ENCODE data around the gene NUP42. TPM values are rescaled to one million over a fixed set of nuclear protein-coding genes. Genes with fewer than 3 reads are reported as not detected.

Gene NUP42
- total and polyA plus RNA-seq, 2 of the 13 experiments (the other 11 are each of a cell fraction or from before 2014, with no cell fraction given), result 32.0 to 51.5 TPM

- FAIRE-seq (no peak), ATAC-seq (no peak), DNase-seq (ENCODE audit: low spot score) (no peak)
- ChIA-PET CTCF (ENCODE audit: low intra/inter-chr PET ratio, low total read pairs) (no interaction called here), POLR2A (no interaction called here)
- WGBS (ENCODE audit: low lambda C conversion rate), result 96% methylated on average over 8 of the region's 8 CpGs
- no peak overlapping the region for H3K9ac ChIP-seq (ENCODE audit: insufficient read depth, low read depth, low read length)
- intact Hi-C loops (cut with micrococcal nuclease; ENCODE audit: unreplicated experiment) (no loop called here), in situ Hi-C loops (cut with HindIII; ENCODE audit: extremely low pct_ligation_motif_present, low pct_unique_long_range_greater_than_20kb) (no loop called here)
- no peak overlapping the region for H3K4me3 ChIP-seq (replicated peaks in 1 of 3; ENCODE audit: insufficient read depth in 1 of 3, low read depth in 2 of 3, low read length in 3 of 3)
- H3K9me3 ChIP-seq (ENCODE audit: low read length), result no peaks in the 10 kb centered on the region
- H2AFZ ChIP-seq (ENCODE audit: low read length), result no peak overlapping the region
- 0 out of 5 replicates have a peak, but pooled peaks cover 0 to 2% of the 10 kb centered on the region in 2 experiments for H3K36me3 ChIP-seq (replicated peaks in 1 of 2; ENCODE audit: control insufficient read depth in 1 of 2, insufficient read depth in 2 of 2, low read length in 2 of 2)
- H3K27ac ChIP-seq (ENCODE audit: extremely low read length, insufficient read depth, low read length), result no peak overlapping the region
- no peaks in the 10 kb centered on the region for H4K20me1 ChIP-seq (ENCODE audit: insufficient read depth, low read length)
- H3K4me1 ChIP-seq (ENCODE audit: insufficient read depth, low read length), result no peaks in the 10 kb centered on the region
- no peak overlapping the region for H3K4me2 ChIP-seq (ENCODE audit: low read depth, low read length)
- no TSS peak for BruUV-seq (replicated peaks)
- no peaks in the 10 kb centered on the region for H3K27me3 ChIP-seq (ENCODE audit: control insufficient read depth in 1 of 2, insufficient read depth in 2 of 2, low read length in 2 of 2)
- no peaks in the 10 kb centered on the region for H3K79me2 ChIP-seq (ENCODE audit: insufficient read depth, low read length)
- TF ChIP-seq ARID3A (IDR thresholded peaks at IDR 0.05; ENCODE audit: low read depth, low read length), result no peak
Observed at GRCh38 chr7:23168111-23168885, 13.6 kb upstream of the NUP42 start.

- Histone ChIP-seq H3K27me3 (ENCODE audit: control insufficient read depth in 1 of 2, insufficient read depth in 2 of 2, low read length in 2 of 2) (no peaks in the 10 kb centered on the region), H3K9ac (ENCODE audit: insufficient read depth, low read depth, low read length) (no peak overlapping the region), H4K20me1 (ENCODE audit: insufficient read depth, low read length) (no peaks in the 10 kb centered on the region), H3K4me1 (ENCODE audit: insufficient read depth, low read length) (peaks cover 5% of the 10 kb centered on the region), H3K36me3 (replicated peaks in 1 of 2; ENCODE audit: control insufficient read depth in 1 of 2, insufficient read depth in 2 of 2, low read length in 2 of 2) (peaks cover 0 to 2% of the 10 kb centered on the region in 2 experiments; a peak in 2 of 5 replicates), H3K79me2 (ENCODE audit: insufficient read depth, low read length) (no peaks in the 10 kb centered on the region), H3K4me3 (replicated peaks in 1 of 3; ENCODE audit: insufficient read depth in 1 of 3, low read depth in 2 of 3, low read length in 3 of 3) (no peak overlapping the region), H3K4me2 (ENCODE audit: low read depth, low read length) (no peak overlapping the region), H2AFZ (ENCODE audit: low read length) (no peak overlapping the region), H3K27ac (ENCODE audit: extremely low read length, insufficient read depth, low read length) (no peak overlapping the region), H3K9me3 (ENCODE audit: low read length) (no peaks in the 10 kb centered on the region)
- FAIRE-seq (no peak), ATAC-seq (no peak), DNase-seq (ENCODE audit: low spot score) (no peak)
- intact Hi-C loops (cut with micrococcal nuclease; ENCODE audit: unreplicated experiment) (no loop called here), in situ Hi-C loops (cut with HindIII; ENCODE audit: extremely low pct_ligation_motif_present, low pct_unique_long_range_greater_than_20kb) (no loop called here)
- BruUV-seq (replicated peaks), result no TSS peak
- POLR2A ChIA-PET, result no interaction called here
- CTCF ChIA-PET (ENCODE audit: low intra/inter-chr PET ratio, low total read pairs), result no interaction called here
- 97% methylated on average over 2 of the region's 2 CpGs for WGBS (ENCODE audit: low lambda C conversion rate)
- TF ChIP-seq ZNF362 (CRISPR knock-in tag; IDR thresholded peaks at IDR 0.05; ENCODE audit: borderline replicate concordance) (no peak), SAFB2 (CRISPR knock-in tag; IDR thresholded peaks at IDR 0.05; ENCODE audit: borderline replicate concordance, low read depth) (no peak), RFXAP (CRISPR knock-in tag; IDR thresholded peaks at IDR 0.05; ENCODE audit: borderline replicate concordance) (no peak), NFIC (IDR thresholded peaks at IDR 0.05; ENCODE audit: low read length) (no peak), THAP11 (CRISPR knock-in tag; IDR thresholded peaks at IDR 0.05) (no peak), ZNF143 (CRISPR knock-in tag; IDR thresholded peaks at IDR 0.05) (no peak), ETV6 (CRISPR knock-in tag; conservative IDR thresholded peaks at IDR 0.05) (no peak), MAZ (IDR thresholded peaks at IDR 0.05; ENCODE audit: borderline replicate concordance, low read depth, low read length) (no peak), MAZ (CRISPR knock-in tag; IDR thresholded peaks at IDR 0.05; ENCODE audit: low read depth) (no peak)
- TF ChIP-seq, protein P1, sequence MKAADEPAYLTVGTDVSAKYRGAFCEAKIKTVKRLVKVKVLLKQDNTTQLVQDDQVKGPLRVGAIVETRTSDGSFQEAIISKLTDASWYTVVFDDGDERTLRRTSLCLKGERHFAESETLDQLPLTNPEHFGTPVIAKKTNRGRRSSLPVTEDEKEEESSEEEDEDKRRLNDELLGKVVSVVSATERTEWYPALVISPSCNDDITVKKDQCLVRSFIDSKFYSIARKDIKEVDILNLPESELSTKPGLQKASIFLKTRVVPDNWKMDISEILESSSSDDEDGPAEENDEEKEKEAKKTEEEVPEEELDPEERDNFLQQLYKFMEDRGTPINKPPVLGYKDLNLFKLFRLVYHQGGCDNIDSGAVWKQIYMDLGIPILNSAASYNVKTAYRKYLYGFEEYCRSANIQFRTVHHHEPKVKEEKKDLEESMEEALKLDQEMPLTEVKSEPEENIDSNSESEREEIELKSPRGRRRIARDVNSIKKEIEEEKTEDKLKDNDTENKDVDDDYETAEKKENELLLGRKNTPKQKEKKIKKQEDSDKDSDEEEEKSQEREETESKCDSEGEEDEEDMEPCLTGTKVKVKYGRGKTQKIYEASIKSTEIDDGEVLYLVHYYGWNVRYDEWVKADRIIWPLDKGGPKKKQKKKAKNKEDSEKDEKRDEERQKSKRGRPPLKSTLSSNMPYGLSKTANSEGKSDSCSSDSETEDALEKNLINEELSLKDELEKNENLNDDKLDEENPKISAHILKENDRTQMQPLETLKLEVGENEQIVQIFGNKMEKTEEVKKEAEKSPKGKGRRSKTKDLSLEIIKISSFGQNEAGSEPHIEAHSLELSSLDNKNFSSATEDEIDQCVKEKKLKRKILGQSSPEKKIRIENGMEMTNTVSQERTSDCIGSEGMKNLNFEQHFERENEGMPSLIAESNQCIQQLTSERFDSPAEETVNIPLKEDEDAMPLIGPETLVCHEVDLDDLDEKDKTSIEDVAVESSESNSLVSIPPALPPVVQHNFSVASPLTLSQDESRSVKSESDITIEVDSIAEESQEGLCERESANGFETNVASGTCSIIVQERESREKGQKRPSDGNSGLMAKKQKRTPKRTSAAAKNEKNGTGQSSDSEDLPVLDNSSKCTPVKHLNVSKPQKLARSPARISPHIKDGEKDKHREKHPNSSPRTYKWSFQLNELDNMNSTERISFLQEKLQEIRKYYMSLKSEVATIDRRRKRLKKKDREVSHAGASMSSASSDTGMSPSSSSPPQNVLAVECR (CRISPR knock-in tag; IDR thresholded peaks at IDR 0.05; ENCODE audit: borderline replicate concordance), result no peak
Observed at GRCh38 chr7:23175938-23176337, 5.9 kb upstream of the NUP42 start.

All from HepG2 (cell line).